HG03064 (cell line): Measurements from ENCODE around the gene SNTG2.

Experiments used
- ATAC-seq: cut with Tn5 transposase; IDR thresholded peaks from one replicate; pipeline ENCODE4 v1.9.1; 2021; ENCODE audit warnings: low read depth; ENCODE audit not compliant: unreplicated experiment

Gene SNTG2

DNA sequence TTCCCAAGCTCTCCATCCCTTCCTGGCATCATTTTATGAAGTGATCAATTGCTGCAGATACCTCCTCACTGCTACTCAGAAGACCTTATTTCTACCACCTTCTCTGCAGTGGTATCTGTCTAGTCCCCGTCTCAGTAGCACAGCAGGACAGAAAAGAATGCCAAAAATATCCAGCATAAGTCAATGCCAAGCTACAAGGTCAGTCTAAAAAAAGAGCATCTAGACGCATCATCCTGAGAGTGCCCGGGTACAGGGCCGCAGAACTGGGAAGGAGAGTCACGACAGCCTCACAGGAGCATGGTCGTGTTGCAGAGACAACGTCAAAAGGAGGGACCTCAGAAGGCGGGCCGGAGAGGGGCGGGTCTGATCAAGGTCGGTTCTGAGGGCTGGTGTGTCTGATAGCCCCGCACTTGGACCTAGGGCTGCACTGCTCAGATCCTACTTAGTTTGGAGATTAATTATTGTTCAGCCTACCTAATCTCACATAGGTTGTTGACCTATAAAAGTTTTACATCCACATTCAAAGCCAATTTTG lies 24.3 kb upstream of the SNTG2 start:
- no peak for ATAC-seq

DNA sequence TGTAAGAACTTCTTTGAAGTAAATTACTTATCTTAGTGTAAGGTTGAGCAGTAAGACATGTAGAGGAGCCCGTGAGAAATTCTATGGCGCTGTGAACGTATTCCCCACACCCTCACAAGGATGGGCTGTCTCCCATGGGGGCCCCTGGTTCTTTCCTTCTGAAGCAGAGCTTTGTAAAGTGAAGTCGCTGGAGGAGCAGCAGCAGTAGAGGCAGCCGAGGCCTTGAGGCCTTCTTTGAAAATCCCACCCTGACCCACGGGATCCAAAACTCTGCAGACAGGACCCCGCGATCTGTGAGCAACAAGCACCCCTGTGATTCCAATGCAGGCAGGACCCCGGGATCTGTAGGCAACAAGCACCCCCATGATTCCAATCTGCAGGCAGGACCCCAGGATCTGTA lies 23.8 kb upstream of the SNTG2 start:
- ATAC-seq: no peak

DNA sequence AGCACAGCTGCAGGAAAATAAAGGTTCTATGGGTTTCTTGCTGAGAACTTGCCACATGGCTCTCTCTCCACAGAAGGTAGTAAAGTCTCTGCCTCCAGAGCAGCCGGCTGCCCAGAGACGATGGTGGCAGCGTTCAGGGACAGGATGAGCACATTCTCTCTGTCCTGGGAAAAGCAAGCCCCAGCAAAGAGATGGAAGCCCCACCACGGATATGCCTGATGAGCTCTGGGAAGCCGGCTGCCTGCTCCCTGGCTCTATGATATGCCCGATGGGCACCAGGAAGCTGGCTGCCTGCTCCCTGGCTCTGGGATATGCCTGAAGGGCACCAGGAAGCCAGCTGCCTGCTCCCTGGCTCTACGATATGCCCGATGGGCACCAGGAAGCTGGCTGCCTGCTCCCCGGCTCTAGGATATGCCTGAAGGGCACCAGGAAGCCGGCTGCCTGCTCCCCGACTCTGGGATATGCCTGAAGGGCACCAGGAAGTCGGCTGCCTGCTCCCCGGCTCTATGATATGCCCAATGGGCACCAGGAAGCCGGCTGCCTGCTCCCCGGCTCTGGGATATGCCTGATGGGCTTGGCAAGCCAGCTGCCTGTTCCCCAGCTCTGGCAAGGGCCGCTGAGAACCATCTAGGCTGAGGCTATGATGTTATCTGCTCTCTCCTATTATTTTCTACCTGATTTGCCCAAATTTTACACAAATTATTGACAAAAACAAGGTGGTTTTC lies 21.5 kb upstream of the SNTG2 start:
- no peak for ATAC-seq

DNA sequence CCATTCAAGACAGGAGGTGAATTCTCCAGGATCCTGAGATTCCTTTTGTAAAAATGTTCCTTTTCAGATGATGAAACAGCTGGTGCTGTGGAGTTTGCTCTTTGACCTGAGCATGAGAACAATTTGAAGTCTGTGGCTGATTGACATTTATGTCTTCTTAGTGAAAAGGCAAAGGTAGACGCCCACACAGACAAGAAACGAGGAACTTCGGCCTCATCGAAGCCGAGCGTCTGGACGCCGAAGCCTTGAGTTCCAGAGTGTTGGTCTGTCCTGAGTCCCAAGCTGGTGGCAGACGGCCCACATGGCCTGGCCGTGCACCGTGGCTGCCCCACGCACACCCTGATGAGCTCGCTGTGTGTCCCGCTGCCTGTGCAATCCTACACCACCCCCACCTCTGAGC lies 20.7 kb upstream of the SNTG2 start:
- ATAC-seq: no peak

DNA sequence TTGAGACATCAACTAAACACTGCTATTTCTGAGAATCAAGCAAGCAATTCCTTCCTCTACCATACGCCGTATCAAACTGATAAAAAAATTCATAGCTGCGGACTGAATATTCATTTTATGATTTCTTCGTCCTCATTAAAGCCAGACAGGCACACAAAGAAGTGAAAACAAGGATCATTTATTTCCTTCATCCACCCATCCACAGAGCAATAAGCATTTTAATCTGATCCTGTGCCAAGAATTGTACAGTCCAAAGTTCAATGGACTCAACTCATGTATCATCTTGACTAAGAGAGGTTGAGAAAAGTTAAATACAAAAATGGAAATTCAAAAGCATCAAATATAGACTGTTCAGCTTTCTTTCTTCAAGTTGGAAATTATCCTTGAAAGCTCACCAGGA lies 19.7 kb upstream of the SNTG2 start:
- no peak for ATAC-seq

DNA sequence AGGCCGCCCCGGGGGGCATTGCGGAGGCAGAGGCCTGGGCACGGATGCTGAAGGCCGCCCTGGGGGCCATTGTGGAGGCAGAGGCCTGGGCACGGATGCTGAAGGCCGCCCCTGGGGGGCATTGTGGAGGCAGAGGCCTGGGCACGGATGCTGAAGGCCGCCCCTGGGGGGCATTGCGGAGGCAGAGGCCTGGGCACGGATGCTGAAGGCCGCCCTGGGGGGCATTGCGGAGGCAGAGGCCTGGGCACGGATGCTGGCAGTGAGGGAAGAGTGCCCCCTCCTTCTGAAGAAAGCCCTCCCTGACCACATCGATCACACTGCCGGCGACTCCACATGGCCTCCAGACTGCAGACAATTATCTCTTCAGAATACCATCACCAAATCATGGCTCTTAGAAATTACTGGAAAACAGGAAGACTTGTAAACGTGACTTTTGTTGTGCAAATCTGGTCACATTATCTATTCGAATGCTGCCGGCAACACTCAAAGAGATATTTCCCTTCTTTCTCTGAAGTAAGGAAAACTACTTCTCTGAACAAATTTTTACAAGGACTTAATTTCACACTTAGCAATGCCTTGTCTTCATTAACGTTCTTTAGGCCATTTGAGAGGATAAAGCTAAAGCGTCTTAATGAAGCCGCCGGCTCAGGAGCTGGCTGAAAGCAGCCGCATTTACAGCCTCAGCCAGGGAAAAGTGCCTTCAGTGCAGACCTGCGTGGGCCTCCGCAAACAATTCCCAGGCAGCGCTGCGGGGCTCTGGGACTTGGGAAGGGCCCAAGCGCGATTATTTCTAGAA lies 18.1 kb upstream of the SNTG2 start:
- ATAC-seq: no peak

DNA sequence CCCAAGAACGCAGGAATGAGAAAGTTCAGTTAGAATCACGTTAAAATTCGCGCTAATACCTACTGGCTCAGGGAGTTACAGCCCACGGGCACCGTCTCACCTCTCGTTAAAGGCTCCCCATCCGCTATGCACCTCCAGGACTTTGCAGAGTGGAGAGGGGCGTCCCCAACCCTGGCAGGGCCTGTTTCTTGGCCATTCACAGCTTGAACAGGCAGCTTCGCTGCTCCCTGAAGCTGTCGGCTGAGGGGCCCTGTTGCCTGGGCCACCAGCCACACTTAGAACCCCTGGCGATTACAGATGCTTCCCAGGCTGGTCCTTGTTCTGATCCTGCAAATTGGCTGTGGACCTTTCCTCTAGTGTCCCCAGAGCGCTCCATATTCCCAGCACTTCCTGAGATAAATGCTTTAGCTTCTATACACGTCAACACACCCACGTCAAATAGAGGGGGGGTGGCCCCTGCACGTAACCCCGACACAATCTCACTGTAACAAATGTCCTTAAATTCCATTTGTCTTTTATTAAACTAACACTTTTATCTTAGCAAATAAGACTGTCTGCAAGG lies 16.8 kb upstream of the SNTG2 start:
- ATAC-seq: no peak

DNA sequence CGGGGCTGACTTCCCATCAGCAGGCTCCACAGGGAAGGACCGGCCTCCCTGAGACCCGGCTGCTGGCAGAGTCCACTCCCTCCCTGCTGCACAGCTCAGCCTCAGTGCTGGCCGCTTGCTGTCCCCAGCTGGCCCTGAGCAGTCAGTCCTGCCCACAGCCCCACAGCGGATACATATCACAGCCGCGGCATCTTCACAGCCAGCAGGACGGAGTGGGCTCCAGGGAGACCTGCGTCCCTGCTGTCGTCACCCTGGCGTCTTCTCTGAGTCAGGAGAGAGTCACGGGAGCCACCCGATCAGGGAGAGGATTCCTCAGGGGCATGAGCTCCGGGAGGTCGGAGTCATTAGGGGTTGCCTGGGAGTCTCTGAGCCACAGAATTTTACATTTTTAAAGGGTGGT lies 13.1 kb upstream of the SNTG2 start:
- ATAC-seq: no peak

DNA sequence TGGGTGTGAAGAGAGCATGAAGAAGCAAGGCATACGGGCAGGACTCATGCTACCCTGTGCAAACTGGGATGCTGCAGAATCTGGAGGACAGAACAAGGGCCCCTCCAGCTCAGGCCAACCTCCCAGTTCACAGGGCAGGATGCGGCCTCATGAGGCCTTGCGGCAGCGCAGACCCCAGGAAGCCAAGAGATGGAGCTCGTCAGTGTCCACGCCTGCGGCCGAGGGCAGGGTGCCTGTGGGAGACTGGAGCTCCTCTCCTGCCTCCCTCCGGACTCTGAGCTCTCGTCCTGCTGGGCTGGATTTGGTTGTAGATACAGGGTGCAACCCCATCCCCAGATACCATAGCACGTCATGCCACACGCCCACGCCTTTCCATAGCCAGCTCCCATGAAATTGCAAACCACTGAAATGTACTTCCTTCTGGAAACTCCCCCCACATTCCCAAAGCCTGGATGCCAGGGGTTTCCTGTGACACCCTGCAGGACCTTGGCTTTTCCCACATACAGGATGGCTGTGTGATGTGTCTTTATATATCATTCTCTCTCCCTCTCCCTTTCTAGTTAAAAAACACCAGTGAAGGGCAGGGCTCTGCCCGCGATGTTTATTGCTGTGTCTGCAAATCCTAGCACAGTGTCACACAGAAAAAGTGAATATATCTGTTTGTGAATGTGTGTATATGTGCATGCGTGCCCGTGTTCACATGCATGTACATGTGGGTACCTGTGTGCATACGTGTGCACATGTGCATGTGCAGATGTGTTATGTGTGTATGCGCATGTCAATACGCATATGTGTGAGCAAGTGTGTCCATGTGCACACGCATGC lies 12.3 kb upstream of the SNTG2 start:
- ATAC-seq: no peak

DNA sequence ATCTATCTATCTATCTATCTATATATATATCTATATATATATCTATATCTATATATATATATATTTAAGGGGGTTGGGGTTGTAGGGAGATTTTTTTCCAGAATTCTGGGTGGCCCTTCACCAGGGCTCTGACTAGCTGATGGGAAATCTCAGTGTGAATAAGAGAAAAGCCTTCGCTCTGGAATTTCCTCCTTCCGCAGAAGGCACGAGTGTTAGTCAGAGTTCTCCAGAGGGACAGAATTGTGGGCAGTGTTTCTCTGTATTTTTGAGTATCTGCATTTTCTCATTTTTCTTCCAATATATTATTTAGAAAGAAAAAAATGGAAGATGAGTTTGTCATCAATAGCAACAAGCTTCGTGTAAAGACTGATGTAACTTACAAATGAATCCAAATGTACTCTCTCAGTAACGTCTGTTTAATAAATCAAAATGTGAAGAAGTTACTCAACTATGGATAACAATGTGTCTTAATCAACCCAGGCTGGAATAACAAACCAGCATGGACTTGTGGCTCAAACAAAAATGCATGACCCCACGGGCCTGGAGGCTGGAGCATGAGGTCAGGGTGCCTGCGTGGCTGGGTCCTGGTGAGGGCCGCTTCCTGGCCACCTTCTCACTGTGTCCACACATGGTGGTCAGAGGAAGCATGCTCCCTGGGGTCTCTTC lies 10.6 kb upstream of the SNTG2 start:
- no peak for ATAC-seq

DNA sequence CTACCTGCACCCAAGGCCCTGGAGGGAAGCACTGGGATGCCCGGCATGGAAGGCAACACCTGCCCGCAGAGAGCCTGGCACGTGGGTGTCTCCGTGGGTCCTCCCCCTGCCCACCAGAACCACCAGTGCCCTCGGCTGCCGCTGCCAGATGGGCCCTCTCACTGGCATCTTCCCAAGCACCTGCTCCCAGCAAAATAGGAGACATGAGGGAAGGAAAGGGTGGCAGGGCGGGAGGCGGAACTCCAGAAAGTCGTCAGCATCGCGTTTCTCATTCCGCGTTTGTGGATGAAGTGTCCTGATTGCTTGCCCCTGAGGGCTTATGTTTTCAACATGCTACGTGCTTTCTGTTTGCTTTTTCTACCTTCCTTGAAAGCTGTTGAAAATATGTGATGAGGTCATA lies 8.8 kb upstream of the SNTG2 start:
- ATAC-seq: no peak

DNA sequence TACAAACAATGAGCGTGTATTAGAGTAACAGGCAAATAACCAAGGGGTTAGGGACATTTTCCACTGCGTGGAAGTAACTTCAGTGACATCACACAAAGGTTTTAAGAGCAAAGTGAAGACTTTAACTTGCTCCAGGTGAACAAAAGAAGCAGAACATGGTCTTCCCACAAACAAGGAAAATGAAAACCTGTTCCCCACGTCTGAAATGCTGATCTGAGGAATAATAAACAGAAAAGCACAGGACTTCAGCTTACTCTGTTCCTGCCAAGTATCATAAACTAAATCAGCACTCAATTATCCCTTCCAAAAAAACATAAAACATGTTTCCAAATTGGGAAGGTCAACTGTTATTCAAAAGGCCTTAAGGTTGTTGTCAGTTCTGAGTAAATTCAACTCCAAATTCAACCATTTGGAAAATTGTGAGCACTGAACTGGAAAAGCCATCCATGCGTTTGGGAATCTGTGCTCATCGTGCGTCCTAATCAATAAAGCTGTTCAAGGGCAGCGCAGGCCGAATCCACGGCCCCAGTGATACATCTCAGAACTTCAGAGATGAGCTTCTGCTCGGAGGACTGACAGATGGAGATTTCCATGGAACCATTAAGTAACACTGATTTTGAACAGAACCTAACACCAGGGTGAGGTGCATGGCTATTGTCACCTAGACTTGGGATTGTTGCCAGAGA lies 7.7 kb upstream of the SNTG2 start:
- no peak for ATAC-seq

DNA sequence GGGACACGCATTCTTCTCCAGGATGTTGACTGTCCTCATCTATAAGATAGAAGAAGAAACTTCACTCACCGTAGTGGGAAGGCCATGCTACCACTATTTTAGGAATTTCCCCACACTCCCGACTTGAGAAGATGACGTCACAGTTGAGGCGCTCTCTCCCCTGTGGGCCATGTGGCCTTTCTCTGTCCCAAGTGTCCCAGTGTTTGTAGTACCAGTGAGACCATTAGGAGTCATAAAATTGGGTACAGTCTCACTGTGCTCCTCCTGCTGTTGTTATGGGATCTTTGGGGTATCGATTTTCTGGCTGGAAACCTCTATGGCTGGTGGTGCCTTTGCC lies 7.2 kb upstream of the SNTG2 start:
- ATAC-seq: no peak

DNA sequence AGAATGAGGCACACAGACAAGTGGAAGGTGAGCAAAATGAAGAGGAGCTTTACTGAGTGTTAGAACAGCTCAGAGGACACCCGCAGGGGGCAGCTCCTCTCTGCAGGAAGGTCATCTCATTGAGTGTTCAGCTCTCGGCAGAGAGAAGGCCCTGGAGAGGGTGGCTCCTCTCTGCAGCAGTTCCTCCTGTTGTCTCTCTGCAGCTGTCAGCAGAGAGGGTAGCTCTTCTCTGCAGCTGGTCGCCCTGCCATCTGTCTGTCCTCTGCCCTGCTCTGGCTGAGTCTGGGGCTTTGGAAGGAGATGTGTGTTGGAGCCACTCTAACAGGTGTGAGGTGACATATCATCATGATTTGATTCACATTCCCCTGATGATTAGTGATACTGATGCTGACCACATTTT lies 6.8 kb upstream of the SNTG2 start:
- ATAC-seq: no peak

DNA sequence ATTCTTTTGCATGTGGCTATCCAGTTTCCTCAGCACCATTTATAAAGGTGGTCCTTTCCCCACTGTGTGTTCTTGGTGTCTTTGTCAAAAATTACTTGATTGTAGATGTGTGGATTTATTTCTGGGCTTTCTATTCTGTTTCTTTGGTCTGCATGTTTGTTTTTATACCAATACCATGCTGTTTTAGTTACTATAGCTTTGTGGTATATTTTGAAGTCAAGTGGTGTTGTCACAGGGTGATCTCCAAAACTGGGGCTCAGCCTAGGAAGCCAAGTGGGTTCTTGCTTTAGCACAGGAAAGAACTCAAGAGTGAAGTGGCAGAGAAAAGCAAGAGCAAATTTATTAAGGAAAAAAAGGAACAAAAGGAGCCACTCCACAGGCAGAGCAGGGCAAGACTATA lies 6.0 kb upstream of the SNTG2 start:
- ATAC-seq: no peak

DNA sequence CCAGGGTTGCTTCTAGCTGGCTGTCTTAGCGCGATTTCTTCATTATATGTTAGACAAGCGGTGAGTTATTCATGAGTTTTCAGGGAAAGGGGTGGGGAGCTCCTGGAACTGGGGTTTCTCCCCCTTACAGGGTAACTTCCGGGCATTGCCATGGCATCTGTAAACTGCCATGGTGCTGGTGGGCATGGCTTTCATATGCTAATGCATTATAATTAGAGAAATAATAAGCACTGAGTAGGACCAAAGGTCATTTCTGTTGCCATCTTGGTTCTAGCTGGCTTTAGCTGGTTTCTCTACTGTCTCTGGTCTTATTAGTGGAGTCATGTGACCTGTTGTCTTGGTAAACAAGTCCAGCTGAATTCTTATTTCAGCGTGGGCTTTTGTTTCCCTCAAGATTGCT lies 5.5 kb upstream of the SNTG2 start:
- no peak for ATAC-seq

DNA sequence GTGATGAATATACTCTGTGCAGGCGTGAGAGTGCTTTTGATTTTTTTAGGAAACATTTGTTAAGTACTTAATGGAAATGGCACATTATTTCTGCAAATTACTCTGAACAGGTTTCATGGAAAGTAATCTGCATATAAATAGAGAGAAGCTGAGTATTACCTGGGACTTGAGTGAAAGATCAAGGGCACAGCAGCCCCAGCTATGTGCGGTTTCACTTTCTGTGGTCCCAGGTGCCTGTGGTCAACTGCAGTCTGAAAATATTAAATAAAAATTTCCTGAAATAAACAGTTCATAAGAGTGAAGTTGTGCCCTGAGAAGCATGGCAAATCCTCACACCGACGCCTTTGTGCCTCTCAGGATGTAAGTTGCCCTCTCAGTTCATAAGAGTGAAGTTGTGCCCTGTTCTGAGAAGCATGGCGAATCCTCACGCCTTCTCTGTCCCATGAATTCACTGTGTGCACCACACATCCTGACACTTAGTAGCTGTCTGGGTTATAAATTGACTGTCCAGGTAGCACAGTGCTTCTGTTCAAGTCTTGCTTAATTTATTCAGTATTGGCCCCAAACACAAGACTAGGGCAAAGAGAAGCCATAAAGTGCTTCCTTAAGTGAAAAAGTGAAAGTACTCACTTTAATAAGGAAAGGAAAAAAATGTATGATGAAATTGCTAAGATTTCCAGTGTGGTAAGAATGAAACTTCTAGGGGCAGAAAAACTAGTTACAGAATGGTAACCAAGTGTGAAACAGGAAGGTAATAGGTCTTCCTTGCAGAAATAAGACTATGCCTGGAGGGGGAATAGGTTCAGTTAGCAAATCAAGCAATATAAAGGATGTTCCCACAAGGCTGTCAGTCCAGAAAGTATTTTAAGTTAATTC lies 4.3 kb upstream of the SNTG2 start:
- ATAC-seq: no peak

DNA sequence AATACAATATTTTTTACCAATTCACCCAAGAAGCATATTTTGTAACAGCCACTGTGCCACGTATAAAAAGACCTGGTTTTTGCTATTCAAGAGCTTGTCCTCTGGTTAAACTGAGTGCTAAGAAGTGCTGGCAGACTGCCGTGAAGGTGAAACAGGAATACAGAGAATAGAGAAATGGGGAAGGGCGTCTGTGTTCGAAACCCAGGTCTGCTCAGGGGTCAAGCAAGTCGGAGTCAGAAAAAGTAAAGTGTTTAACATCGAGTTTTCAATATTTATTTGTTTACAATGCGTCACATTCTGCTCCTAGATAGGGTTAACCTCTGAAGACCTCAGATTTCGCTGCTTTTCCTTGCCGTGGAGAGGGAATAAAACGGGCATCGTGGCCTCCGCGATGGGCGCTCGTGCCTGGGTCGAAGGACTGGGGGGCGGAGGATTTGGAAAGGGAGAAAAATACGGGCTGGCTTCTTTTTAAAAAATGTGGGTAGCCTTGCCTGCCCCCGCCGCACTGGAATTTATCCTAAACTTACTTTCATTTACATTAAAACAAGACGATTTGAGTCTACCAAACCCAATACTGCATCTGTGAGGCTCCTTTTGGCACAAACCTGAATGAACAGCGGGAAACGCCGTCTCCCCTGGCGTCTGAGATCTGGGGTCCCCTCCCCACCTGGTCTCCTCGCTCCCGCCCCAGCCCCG lies 1.1 kb upstream of the SNTG2 start:
- no peak for ATAC-seq
